ENCODE results near the gene PSG2.

GRCh38 chr19:43078311-43078710 lies 4.2 kb downstream of the PSG2 start:
- TF ChIP-seq EZH2 (IDR thresholded peaks at IDR 0.05; ENCODE audit: borderline replicate concordance): no peak
- TF ChIP-seq, protein P1, sequence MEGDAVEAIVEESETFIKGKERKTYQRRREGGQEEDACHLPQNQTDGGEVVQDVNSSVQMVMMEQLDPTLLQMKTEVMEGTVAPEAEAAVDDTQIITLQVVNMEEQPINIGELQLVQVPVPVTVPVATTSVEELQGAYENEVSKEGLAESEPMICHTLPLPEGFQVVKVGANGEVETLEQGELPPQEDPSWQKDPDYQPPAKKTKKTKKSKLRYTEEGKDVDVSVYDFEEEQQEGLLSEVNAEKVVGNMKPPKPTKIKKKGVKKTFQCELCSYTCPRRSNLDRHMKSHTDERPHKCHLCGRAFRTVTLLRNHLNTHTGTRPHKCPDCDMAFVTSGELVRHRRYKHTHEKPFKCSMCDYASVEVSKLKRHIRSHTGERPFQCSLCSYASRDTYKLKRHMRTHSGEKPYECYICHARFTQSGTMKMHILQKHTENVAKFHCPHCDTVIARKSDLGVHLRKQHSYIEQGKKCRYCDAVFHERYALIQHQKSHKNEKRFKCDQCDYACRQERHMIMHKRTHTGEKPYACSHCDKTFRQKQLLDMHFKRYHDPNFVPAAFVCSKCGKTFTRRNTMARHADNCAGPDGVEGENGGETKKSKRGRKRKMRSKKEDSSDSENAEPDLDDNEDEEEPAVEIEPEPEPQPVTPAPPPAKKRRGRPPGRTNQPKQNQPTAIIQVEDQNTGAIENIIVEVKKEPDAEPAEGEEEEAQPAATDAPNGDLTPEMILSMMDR (IDR thresholded peaks at IDR 0.05; ENCODE audit: poor library complexity): no peak
- TF ChIP-seq EZH2phosphoT487 (IDR thresholded peaks at IDR 0.05; ENCODE audit: low read depth, severe bottlenecking, unreplicated experiment): no peak

Data from hepatocyte (in vitro differentiated cells).